HCT116 (cell line): ENCODE data around the gene CTAGE9. TPM values are rescaled to one million over a fixed set of nuclear protein-coding genes. Genes with fewer than 3 reads are reported as not detected.

ENCODE experiments used
- ATAC-seq: fragments of 200-7000 bp; cut with Tn5 transposase; 2 replicates; pipeline ENCODE4 v1.9.1; 2020; ENCODE audit warnings: mild to moderate bottlenecking, moderate library complexity
- BruUV-seq: library from RNA; stranded (reverse); fragments of 400-500 nt; replicated peaks from 2 replicates; lab custom pipeline; 2021; lab: Mats Ljungman, UMichigan
- CTCF ChIA-PET: fragments of 300-600 bp; sonication (Branson Sonifier 250); formaldehyde crosslinking; loops from one replicate; lab custom pipeline; 2021; ENCODE audit warnings: antibody characterized with exemption; lab: Charles Lee
- POLR2A ChIA-PET: fragments of 300-600, 350-600 bp; sonication (Branson Sonifier 250); formaldehyde crosslinking; loops from one replicate; lab custom pipeline; 2021; ENCODE audit warnings: antibody characterized with exemption; lab: Charles Lee
- RAD21 ChIA-PET, 2 experiments: fragments of 300-600 bp; sonication (Branson Sonifier 250); formaldehyde crosslinking; loops; one replicate each; lab custom pipeline; 2023; ENCODE audit warnings: low total read pairs in 2 of 2; ENCODE audit not compliant: uncharacterized antibody in 2 of 2, unreplicated experiment in 2 of 2, low non-redundant PET in 1 of 2; lab: Charles Lee
- DNase-seq: peaks from one replicate; pipeline ENCODE4 v3.0.0-alpha.2; 2010; ENCODE audit warnings: low read depth, low spot score
- H2AFZ ChIP-seq: fragments of 200-600 bp; shearing (Covaris generic), sonication (generic); 2 replicates; pipeline ENCODE4 v1.6.1; 2017; ENCODE audit warnings: low read depth, mixed run types, mixed read lengths, antibody characterized with exemption, low read length; ENCODE audit not compliant: poor library complexity, severe bottlenecking
- H3K27ac ChIP-seq: 2 replicates; pipeline ENCODE4 v1.5.1; 2012; ENCODE audit warnings: low read depth, low read length
- H3K27me3 ChIP-seq: fragments of 200-600 bp; sonication (generic); 2 replicates; pipeline ENCODE4 v1.6.1; 2016; ENCODE audit warnings: mixed run types, low read length, mixed read lengths; ENCODE audit not compliant: insufficient read depth
- H3K36me3 ChIP-seq, 2 experiments: fragments of 200-500 bp in 1 of 2; fragments of 200-600 bp in 1 of 2; sonication (Bioruptor generic) in 1 of 2; sonication (generic) in 1 of 2; 2 replicates each; pipeline versions ENCODE4 v1.5.1 to v1.6.1; 2014 to 2016; ENCODE audit warnings: low read length in 2 of 2, inconsistent platforms in 1 of 2, mixed read lengths in 1 of 2, mixed run types in 1 of 2; ENCODE audit not compliant: insufficient read depth in 2 of 2, control insufficient read depth in 1 of 2
- H3K4me1 ChIP-seq, 2 experiments: fragments of 200-600 bp in 1 of 2; sonication (generic) in 1 of 2; 2 replicates each; pipeline versions ENCODE4 v1.5.1 to v1.6.1; 2012 to 2017; ENCODE audit warnings: low read length in 2 of 2, inconsistent platforms in 1 of 2, mild to moderate bottlenecking in 1 of 2, mixed read lengths in 1 of 2, mixed run types in 1 of 2, moderate library complexity in 1 of 2; ENCODE audit not compliant: insufficient read depth in 2 of 2, control insufficient read depth in 1 of 2
- H3K4me2 ChIP-seq: fragments of 200-600 bp; sonication (generic); 2 replicates; pipeline ENCODE4 v1.6.1; 2017; ENCODE audit warnings: mixed run types, low read length, mixed read lengths
- H3K4me3 ChIP-seq, 2 experiments: fragments of 200-600 bp in 1 of 2; sonication (generic) in 1 of 2; replicated peaks in 1 of 2; 2 replicates each; pipeline ENCODE4 v1.5.1; 2011 to 2016; ENCODE audit warnings: low read length in 2 of 2, control low read depth in 1 of 2, low read depth in 1 of 2, mild to moderate bottlenecking in 1 of 2, mixed read lengths in 1 of 2, mixed run types in 1 of 2
- H3K79me2 ChIP-seq: fragments of 200-600 bp; sonication (generic); 2 replicates; pipeline ENCODE4 v1.6.1; 2017; ENCODE audit warnings: mild to moderate bottlenecking, mixed run types, low read length, moderate library complexity, mixed read lengths; ENCODE audit not compliant: insufficient read depth
- H3K9ac ChIP-seq: fragments of 200-600 bp; sonication (generic); 2 replicates; pipeline ENCODE4 v1.6.1; 2016; ENCODE audit warnings: low read length, mixed read lengths
- H3K9me2 ChIP-seq: fragments of 200-600 bp; sonication (generic), shearing (Covaris generic); 2 replicates; pipeline ENCODE4 v1.6.1; 2017; ENCODE audit warnings: mixed run types, mild to moderate bottlenecking, moderate library complexity; ENCODE audit not compliant: insufficient read depth
- H3K9me3 ChIP-seq, 2 experiments: fragments of 200-500 bp in 1 of 2; fragments of 200-600 bp in 1 of 2; sonication (Bioruptor generic) in 1 of 2; sonication (generic) in 1 of 2; 2 replicates each; pipeline ENCODE4 v1.6.1; 2014 to 2017; ENCODE audit warnings: low read length in 2 of 2, mixed read lengths in 2 of 2, inconsistent platforms in 1 of 2, low read depth in 1 of 2, mild to moderate bottlenecking in 1 of 2, mixed run types in 1 of 2, moderate library complexity in 1 of 2; ENCODE audit not compliant: control insufficient read depth in 1 of 2, insufficient read depth in 1 of 2
- H4K20me1 ChIP-seq: fragments of 200-600 bp; sonication (generic), shearing (Covaris generic); 2 replicates; pipeline ENCODE4 v1.6.1; 2017; ENCODE audit warnings: mixed run types, mild to moderate bottlenecking, moderate library complexity; ENCODE audit not compliant: insufficient read depth
- ELF1 ChIP-seq: IDR thresholded peaks from 2 replicates; pipeline ENCODE4 v1.6.1; 2012; ENCODE audit warnings: low read depth, borderline replicate concordance
- EZH2 ChIP-seq: fragments of 200-600 bp; sonication (generic); IDR thresholded peaks from 2 replicates; pipeline ENCODE4 v1.6.1; 2017; ENCODE audit warnings: antibody characterized with exemption, mixed run types
- FOSL1 ChIP-seq: IDR thresholded peaks from 2 replicates; pipeline ENCODE4 v1.6.1; 2012; ENCODE audit warnings: low read depth
- POLR2A ChIP-seq: IDR thresholded peaks from 2 replicates; pipeline ENCODE4 v1.7.0; 2011; ENCODE audit warnings: borderline replicate concordance; ENCODE audit not compliant: insufficient read depth, insufficient read length; ENCODE audit errors: extremely low read depth
- RAD21 ChIP-seq: IDR thresholded peaks from 2 replicates; pipeline ENCODE4 v1.6.1; 2012; ENCODE audit warnings: low read depth, mild to moderate bottlenecking
- TCF7L2 ChIP-seq: IDR thresholded peaks from 2 replicates; pipeline ENCODE4 v1.7.0; 2011; ENCODE audit warnings: borderline replicate concordance, inconsistent platforms; ENCODE audit not compliant: insufficient read depth, insufficient read length; ENCODE audit errors: extremely low read depth
- ZFX ChIP-seq: fragments of 450-650 bp; IDR thresholded peaks from 2 replicates; pipeline ENCODE4 v1.6.1; 2017
- intact Hi-C: fragments of 100-400 bp; cut with micrococcal nuclease; formaldehyde crosslinking; loops from 2 replicates; pipeline ENCODE4 v1.10.0; 2022
- total RNA-seq: library from RNA; stranded (reverse); gene quantifications from one replicate; pipeline ENCODE4 v1.2.1, GENCODE V29; 2021; ENCODE audit not compliant: unreplicated experiment
- TF ChIP-seq, protein P1 (sequence below): IDR thresholded peaks from 2 replicates; pipeline ENCODE4 v1.6.1; 2012; ENCODE audit warnings: low read depth

CTAGE9 gene
- total RNA-seq, 1 experiment from 2014 or later: not detected

GRCh38 chr6:131755597-131755996, 44.8 kb upstream of the CTAGE9 start:
- no peaks in the 10 kb centered on the region for H4K20me1 ChIP-seq
- H3K4me1 ChIP-seq: no peaks in the 10 kb centered on the region
- DNase-seq (no peak), ATAC-seq (no peak)
- no TSS peak for BruUV-seq
- H3K36me3 ChIP-seq: no peaks in the 10 kb centered on the region
- no peak overlapping the region for H2AFZ ChIP-seq
- CTCF ChIA-PET: no interaction called here
- no peak overlapping the region for H3K4me3 ChIP-seq
- no peaks in the 10 kb centered on the region for H3K79me2 ChIP-seq
- TF ChIP-seq ELF1 (no peak), RAD21 (no peak), FOSL1 (no peak), EZH2 (no peak), POLR2A (no peak), ZFX (no peak), TCF7L2 (no peak)
- TF ChIP-seq, protein P1, sequence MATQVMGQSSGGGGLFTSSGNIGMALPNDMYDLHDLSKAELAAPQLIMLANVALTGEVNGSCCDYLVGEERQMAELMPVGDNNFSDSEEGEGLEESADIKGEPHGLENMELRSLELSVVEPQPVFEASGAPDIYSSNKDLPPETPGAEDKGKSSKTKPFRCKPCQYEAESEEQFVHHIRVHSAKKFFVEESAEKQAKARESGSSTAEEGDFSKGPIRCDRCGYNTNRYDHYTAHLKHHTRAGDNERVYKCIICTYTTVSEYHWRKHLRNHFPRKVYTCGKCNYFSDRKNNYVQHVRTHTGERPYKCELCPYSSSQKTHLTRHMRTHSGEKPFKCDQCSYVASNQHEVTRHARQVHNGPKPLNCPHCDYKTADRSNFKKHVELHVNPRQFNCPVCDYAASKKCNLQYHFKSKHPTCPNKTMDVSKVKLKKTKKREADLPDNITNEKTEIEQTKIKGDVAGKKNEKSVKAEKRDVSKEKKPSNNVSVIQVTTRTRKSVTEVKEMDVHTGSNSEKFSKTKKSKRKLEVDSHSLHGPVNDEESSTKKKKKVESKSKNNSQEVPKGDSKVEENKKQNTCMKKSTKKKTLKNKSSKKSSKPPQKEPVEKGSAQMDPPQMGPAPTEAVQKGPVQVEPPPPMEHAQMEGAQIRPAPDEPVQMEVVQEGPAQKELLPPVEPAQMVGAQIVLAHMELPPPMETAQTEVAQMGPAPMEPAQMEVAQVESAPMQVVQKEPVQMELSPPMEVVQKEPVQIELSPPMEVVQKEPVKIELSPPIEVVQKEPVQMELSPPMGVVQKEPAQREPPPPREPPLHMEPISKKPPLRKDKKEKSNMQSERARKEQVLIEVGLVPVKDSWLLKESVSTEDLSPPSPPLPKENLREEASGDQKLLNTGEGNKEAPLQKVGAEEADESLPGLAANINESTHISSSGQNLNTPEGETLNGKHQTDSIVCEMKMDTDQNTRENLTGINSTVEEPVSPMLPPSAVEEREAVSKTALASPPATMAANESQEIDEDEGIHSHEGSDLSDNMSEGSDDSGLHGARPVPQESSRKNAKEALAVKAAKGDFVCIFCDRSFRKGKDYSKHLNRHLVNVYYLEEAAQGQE: no peak
- intact Hi-C loops: no loop called here
- RAD21 ChIA-PET: no interaction called here
- no peaks in the 10 kb centered on the region for H3K9me2 ChIP-seq
- no peak overlapping the region for H3K9ac ChIP-seq
- no peak overlapping the region for H3K27ac ChIP-seq
- H3K9me3 ChIP-seq: no peaks in the 10 kb centered on the region
- H3K4me2 ChIP-seq: no peak overlapping the region
- no peaks in the 10 kb centered on the region for H3K27me3 ChIP-seq
- POLR2A ChIA-PET: no interaction called here
